ENCODE results near the gene MGAT3. TPM values are rescaled to one million over a fixed set of nuclear protein-coding genes. Genes with fewer than 3 reads are reported as not detected.
A peak's percentile ranks its signal among the peaks of the same experiment; 100 is the strongest.

MGAT3 gene
- total and polyA plus RNA-seq, 2 of the 13 experiments (the other 11 are each of a cell fraction or from before 2014, with no cell fraction given), result 0.11 to 0.15 TPM

DNA sequence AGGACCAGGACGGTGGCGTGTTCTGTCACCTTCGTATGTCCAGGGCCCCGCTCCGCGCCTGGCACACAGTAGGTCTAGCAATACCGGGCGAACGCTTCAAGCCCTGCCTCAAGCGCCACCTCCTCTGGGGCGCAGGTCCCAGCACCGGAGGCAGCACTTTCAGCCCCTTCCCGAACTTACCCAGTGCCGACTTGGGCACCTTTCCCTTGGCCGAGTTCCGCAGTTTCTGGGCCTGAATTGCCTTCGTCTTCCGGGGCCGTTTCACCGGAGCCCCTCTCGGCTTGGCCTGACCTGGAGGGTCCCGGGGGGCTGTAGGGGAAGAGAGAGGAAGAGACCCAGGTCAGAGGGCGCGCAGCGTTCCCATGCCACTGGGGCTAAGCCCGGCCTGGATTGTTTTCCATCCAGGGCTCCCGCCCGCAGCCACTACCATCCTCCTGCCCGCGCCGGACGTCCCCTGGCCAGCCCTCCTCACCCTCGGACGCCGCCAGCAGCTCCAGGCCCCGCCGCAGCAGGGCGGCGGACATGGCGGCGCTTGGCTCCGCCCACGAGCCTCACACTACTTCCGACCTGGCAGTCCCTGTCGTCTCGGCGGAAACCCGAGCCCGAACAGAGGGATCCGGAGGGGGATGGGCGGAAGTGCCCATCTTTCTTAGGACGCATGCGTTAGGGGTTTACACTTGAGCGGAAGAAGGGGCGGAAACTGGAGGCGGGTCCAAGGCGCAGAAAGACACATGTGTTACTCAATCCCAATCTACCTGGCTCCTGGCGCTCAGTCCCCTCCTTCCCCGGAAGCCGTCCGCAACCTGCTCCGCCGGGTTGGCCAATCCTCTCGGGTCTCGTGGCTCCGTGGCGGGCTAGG is 75.6 kb downstream of the MGAT3 start, which contains the start of gene RPS19BP1 (continued):
- peak; percentile 72; the same call in 1 of the 2 replicates for TF ChIP-seq ZNF768 (CRISPR knock-in tag; IDR thresholded peaks at IDR 0.05)
- no peak for TF ChIP-seq GTF2F1 (IDR thresholded peaks at IDR 0.05; ENCODE audit: low read length)
- TF ChIP-seq ZFP36L1 (CRISPR knock-in tag; IDR thresholded peaks at IDR 0.05), result peak; percentile 91
- TF ChIP-seq MBNL3 (CRISPR knock-in tag; conservative IDR thresholded peaks at IDR 0.05), result no peak
- TF ChIP-seq, protein P1, sequence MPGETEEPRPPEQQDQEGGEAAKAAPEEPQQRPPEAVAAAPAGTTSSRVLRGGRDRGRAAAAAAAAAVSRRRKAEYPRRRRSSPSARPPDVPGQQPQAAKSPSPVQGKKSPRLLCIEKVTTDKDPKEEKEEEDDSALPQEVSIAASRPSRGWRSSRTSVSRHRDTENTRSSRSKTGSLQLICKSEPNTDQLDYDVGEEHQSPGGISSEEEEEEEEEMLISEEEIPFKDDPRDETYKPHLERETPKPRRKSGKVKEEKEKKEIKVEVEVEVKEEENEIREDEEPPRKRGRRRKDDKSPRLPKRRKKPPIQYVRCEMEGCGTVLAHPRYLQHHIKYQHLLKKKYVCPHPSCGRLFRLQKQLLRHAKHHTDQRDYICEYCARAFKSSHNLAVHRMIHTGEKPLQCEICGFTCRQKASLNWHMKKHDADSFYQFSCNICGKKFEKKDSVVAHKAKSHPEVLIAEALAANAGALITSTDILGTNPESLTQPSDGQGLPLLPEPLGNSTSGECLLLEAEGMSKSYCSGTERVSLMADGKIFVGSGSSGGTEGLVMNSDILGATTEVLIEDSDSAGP (CRISPR knock-in tag; IDR thresholded peaks at IDR 0.05; ENCODE audit: borderline replicate concordance), result peak; percentile 77
- peak; percentile 87 for TF ChIP-seq TAF1 (CRISPR knock-in tag; IDR thresholded peaks at IDR 0.05)
- peak; percentile 20; the same call in 1 of the 2 replicates for TF ChIP-seq CBFB (CRISPR knock-in tag; IDR thresholded peaks at IDR 0.05)
- TF ChIP-seq ZNF720 (CRISPR knock-in tag; IDR thresholded peaks at IDR 0.05), result no peak
- no peak for TF ChIP-seq ZNF331 (CRISPR knock-in tag; IDR thresholded peaks at IDR 0.05)
- peak; percentile 50; the same call in 1 of the 2 replicates for TF ChIP-seq ZNF749 (CRISPR knock-in tag; IDR thresholded peaks at IDR 0.05; ENCODE audit: borderline replicate concordance)
- peak; percentile 71; the same call in 1 of the 2 replicates for TF ChIP-seq ARNTL (CRISPR knock-in tag; IDR thresholded peaks at IDR 0.05)
- TF ChIP-seq MTA3 (CRISPR knock-in tag; IDR thresholded peaks at IDR 0.05), result no peak
- 0 out of 2 replicates have a peak, but pooled peaks have one; percentile 66 for TF ChIP-seq ZNF256 (CRISPR knock-in tag; conservative IDR thresholded peaks at IDR 0.05)
- TF ChIP-seq PAWR (CRISPR knock-in tag; IDR thresholded peaks at IDR 0.05; ENCODE audit: borderline replicate concordance), result no peak
- TF ChIP-seq, protein P2, sequence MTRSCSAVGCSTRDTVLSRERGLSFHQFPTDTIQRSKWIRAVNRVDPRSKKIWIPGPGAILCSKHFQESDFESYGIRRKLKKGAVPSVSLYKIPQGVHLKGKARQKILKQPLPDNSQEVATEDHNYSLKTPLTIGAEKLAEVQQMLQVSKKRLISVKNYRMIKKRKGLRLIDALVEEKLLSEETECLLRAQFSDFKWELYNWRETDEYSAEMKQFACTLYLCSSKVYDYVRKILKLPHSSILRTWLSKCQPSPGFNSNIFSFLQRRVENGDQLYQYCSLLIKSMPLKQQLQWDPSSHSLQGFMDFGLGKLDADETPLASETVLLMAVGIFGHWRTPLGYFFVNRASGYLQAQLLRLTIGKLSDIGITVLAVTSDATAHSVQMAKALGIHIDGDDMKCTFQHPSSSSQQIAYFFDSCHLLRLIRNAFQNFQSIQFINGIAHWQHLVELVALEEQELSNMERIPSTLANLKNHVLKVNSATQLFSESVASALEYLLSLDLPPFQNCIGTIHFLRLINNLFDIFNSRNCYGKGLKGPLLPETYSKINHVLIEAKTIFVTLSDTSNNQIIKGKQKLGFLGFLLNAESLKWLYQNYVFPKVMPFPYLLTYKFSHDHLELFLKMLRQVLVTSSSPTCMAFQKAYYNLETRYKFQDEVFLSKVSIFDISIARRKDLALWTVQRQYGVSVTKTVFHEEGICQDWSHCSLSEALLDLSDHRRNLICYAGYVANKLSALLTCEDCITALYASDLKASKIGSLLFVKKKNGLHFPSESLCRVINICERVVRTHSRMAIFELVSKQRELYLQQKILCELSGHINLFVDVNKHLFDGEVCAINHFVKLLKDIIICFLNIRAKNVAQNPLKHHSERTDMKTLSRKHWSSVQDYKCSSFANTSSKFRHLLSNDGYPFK (CRISPR knock-in tag; IDR thresholded peaks at IDR 0.05; ENCODE audit: borderline replicate concordance), result peak; percentile 79; the same call in 1 of the 2 replicates
- TF ChIP-seq, protein P3, sequence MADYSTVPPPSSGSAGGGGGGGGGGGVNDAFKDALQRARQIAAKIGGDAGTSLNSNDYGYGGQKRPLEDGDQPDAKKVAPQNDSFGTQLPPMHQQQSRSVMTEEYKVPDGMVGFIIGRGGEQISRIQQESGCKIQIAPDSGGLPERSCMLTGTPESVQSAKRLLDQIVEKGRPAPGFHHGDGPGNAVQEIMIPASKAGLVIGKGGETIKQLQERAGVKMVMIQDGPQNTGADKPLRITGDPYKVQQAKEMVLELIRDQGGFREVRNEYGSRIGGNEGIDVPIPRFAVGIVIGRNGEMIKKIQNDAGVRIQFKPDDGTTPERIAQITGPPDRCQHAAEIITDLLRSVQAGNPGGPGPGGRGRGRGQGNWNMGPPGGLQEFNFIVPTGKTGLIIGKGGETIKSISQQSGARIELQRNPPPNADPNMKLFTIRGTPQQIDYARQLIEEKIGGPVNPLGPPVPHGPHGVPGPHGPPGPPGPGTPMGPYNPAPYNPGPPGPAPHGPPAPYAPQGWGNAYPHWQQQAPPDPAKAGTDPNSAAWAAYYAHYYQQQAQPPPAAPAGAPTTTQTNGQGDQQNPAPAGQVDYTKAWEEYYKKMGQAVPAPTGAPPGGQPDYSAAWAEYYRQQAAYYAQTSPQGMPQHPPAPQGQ (CRISPR knock-in tag; IDR thresholded peaks at IDR 0.05; ENCODE audit: borderline replicate concordance), result 0 out of 2 replicates have a peak, but pooled peaks have one; percentile 31
- 0 out of 2 replicates have a peak, but pooled peaks have one; percentile 70 for TF ChIP-seq ZC3H13 (CRISPR knock-in tag; IDR thresholded peaks at IDR 0.05)
- TF ChIP-seq ZFYVE20 (CRISPR knock-in tag; IDR thresholded peaks at IDR 0.05; ENCODE audit: borderline replicate concordance, low read depth), result no peak
- TF ChIP-seq ELF1 (CRISPR knock-in tag; IDR thresholded peaks at IDR 0.05), result peak; percentile 94
- TF ChIP-seq ZNF124 (CRISPR knock-in tag; IDR thresholded peaks at IDR 0.05), result 0 out of 2 replicates have a peak, but pooled peaks have one; percentile 67
- peak; percentile 62; the same call in 1 of the 2 replicates for TF ChIP-seq RXRB (CRISPR knock-in tag; IDR thresholded peaks at IDR 0.05; ENCODE audit: borderline replicate concordance)
- no peak for TF ChIP-seq JUND (CRISPR knock-in tag; IDR thresholded peaks at IDR 0.05)
- no peak for TF ChIP-seq ZNF644 (CRISPR knock-in tag; IDR thresholded peaks at IDR 0.05; ENCODE audit: low read depth)
